Sigmoid colon (tissue), 4 donors: ENCODE data around the gene SPATA2L.

ENCODE experiments used
- EP300 ChIP-seq, 4 donors: sonication (generic); formaldehyde crosslinking; IDR thresholded peaks; one replicate each; pipeline ENCODE4 v1.6.1; 2017; ENCODE audit warnings: antibody characterized with exemption in 4 of 4
- POLR2A ChIP-seq, 2 donors: fragments of 450-650 bp; IDR thresholded peaks; one replicate each; pipeline ENCODE4 v1.6.1; 2016; ENCODE audit warnings: antibody characterized with exemption in 2 of 2, mild to moderate bottlenecking in 2 of 2, moderate library complexity in 2 of 2
- POLR2AphosphoS5 ChIP-seq, 4 donors: sonication (generic); formaldehyde crosslinking; IDR thresholded peaks; one replicate each; pipeline ENCODE4 v1.6.1; 2017; ENCODE audit warnings: antibody characterized with exemption in 4 of 4
- TF ChIP-seq, protein P1 (sequence below), 4 experiments: fragments of 450-650 bp in 3 of 4; fragments of 200-600 bp in 1 of 4; IDR thresholded peaks; one replicate each; pipeline ENCODE4 v1.5.1; 2016 to 2019; ENCODE audit warnings: antibody characterized with exemption in 4 of 4, mild to moderate bottlenecking in 3 of 4, moderate library complexity in 2 of 4

DNA sequence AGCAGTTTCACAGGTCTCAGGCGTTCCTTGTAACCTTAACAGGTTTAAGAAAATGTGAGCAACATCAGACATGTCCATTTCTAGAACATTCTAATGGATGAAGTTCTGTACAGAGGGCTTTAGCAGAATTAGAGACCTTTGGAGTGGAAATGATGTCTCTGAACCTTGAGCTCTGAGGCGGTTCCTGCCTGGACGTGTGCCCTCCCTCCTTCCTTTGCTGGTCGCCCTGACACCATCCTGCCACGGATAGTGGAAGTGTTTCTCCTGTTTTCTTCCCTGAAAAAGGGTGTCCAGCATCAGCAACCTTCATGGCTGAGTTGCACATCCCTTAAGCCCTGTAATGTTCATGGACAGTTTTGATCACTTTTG lies 32.7 kb downstream of the SPATA2L start:
- TF ChIP-seq EP300 (IDR thresholded peaks at IDR 0.05), result no peak
- TF ChIP-seq, protein P1, sequence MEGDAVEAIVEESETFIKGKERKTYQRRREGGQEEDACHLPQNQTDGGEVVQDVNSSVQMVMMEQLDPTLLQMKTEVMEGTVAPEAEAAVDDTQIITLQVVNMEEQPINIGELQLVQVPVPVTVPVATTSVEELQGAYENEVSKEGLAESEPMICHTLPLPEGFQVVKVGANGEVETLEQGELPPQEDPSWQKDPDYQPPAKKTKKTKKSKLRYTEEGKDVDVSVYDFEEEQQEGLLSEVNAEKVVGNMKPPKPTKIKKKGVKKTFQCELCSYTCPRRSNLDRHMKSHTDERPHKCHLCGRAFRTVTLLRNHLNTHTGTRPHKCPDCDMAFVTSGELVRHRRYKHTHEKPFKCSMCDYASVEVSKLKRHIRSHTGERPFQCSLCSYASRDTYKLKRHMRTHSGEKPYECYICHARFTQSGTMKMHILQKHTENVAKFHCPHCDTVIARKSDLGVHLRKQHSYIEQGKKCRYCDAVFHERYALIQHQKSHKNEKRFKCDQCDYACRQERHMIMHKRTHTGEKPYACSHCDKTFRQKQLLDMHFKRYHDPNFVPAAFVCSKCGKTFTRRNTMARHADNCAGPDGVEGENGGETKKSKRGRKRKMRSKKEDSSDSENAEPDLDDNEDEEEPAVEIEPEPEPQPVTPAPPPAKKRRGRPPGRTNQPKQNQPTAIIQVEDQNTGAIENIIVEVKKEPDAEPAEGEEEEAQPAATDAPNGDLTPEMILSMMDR (IDR thresholded peaks at IDR 0.05), result no peak
- TF ChIP-seq POLR2A (IDR thresholded peaks at IDR 0.05), result no peak
- no peak for TF ChIP-seq POLR2AphosphoS5 (IDR thresholded peaks at IDR 0.05)
